HG03378 (cell line): Measurements from ENCODE around the gene RUFY4.

ENCODE experiments used
- ATAC-seq: cut with Tn5 transposase; IDR thresholded peaks from one replicate; pipeline ENCODE4 v1.9.1; 2021; ENCODE audit warnings: mild to moderate bottlenecking, moderate library complexity; ENCODE audit not compliant: unreplicated experiment

Gene RUFY4

GRCh38 chr2:218068721-218069334, at the start of gene RUFY4:
Gene RUFY4, plus strand, starts transcription at chr2:218069253. Its CDS starts 1,353 bp downstream, at chr2:218070606.
- peak; percentile 85 for ATAC-seq

- ATAC-seq, result no peak
Measured at GRCh38 chr2:218019411-218020060, 49.5 kb upstream of the RUFY4 start.

GRCh38 chr2:218020281-218020680, 48.8 kb upstream of the RUFY4 start:
- no peak for ATAC-seq

- ATAC-seq, result no peak
Measured at GRCh38 chr2:218020966-218021535, 48.0 kb upstream of the RUFY4 start.

GRCh38 chr2:218021536-218022071, 47.4 kb upstream of the RUFY4 start:
- no peak for ATAC-seq

- ATAC-seq, result no peak
Measured at GRCh38 chr2:218022131-218022850, 46.8 kb upstream of the RUFY4 start.

GRCh38 chr2:218022851-218023530, 46.1 kb upstream of the RUFY4 start:
- no peak for ATAC-seq

- no peak for ATAC-seq
Measured at GRCh38 chr2:218023636-218024035, 45.4 kb upstream of the RUFY4 start.

GRCh38 chr2:218024336-218024735, 44.7 kb upstream of the RUFY4 start:
- ATAC-seq, result no peak

GRCh38 chr2:218024871-218025270, 44.2 kb upstream of the RUFY4 start:
- no peak for ATAC-seq

GRCh38 chr2:218026244-218026643, 42.8 kb upstream of the RUFY4 start:
- no peak for ATAC-seq

GRCh38 chr2:218026676-218027425, 42.2 kb upstream of the RUFY4 start:
- ATAC-seq, result no peak

GRCh38 chr2:218027426-218028188, 41.4 kb upstream of the RUFY4 start:
- ATAC-seq, result no peak

GRCh38 chr2:218028189-218028495, 40.9 kb upstream of the RUFY4 start:
- ATAC-seq, result no peak

GRCh38 chr2:218028562-218029348, 40.3 kb upstream of the RUFY4 start:
- ATAC-seq, result no peak

GRCh38 chr2:218029366-218030360, 39.4 kb upstream of the RUFY4 start:
- no peak for ATAC-seq

GRCh38 chr2:218030409-218031195, 38.5 kb upstream of the RUFY4 start:
- no peak for ATAC-seq
